ENCODE results near the gene TCEA3.

TCEA3 gene

DNA sequence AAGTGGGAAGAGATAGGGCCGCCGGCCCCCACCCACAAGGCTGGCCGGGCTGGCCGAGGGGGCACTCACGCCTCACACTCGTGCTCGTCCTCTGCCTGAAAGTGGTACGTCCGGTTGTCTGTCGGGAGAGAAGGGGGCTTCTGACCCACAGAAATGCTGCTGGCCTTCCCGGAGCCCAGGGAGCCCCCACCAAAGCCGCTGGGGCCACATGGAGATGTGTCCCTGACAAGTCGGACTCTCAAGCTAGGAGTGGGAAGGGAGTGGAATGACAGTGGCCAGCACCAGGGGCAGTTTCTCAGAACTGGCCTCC, 12.8 kb upstream of the TCEA3 start:
- Histone ChIP-seq H3K79me2 (ENCODE audit: low read length) (no peaks in the 10 kb centered on the region), H3K27ac (ENCODE audit: low read length) (no peak overlapping the region)

GRCh38 chr1:23436520-23437354, 12.2 kb upstream of the TCEA3 start:
- H3K9me2 ChIP-seq (replicated peaks; ENCODE audit: insufficient read depth, low read length): no peaks in the 10 kb centered on the region
- no peaks in the 10 kb centered on the region for H3K9me3 ChIP-seq (replicated peaks; ENCODE audit: insufficient read depth, low read length)
- no peak overlapping the region for H3K27ac ChIP-seq (ENCODE audit: low read length)
- H3K4me2 ChIP-seq (ENCODE audit: low read depth, low read length): peak overlapping the region; percentile 13; the same call in 1 of the 2 replicates
- H3K4me3 ChIP-seq (ENCODE audit: low read length): no peak overlapping the region
- H3K79me2 ChIP-seq (ENCODE audit: low read length): no peaks in the 10 kb centered on the region
- DNase-seq: peak; percentile 7
- H2AFZ ChIP-seq (ENCODE audit: low read length): no peak overlapping the region
- H3F3A ChIP-seq (ENCODE audit: insufficient read depth, low read length): no peaks in the 10 kb centered on the region
- no peaks in the 10 kb centered on the region for H3K36me3 ChIP-seq (replicated peaks; ENCODE audit: insufficient read depth, low read length)
- peaks cover 4% of the 10 kb centered on the region; the same call in 1 of the 2 replicates for H3K27me3 ChIP-seq (replicated peaks; ENCODE audit: insufficient read depth, low read length)
- TF ChIP-seq, protein P1, sequence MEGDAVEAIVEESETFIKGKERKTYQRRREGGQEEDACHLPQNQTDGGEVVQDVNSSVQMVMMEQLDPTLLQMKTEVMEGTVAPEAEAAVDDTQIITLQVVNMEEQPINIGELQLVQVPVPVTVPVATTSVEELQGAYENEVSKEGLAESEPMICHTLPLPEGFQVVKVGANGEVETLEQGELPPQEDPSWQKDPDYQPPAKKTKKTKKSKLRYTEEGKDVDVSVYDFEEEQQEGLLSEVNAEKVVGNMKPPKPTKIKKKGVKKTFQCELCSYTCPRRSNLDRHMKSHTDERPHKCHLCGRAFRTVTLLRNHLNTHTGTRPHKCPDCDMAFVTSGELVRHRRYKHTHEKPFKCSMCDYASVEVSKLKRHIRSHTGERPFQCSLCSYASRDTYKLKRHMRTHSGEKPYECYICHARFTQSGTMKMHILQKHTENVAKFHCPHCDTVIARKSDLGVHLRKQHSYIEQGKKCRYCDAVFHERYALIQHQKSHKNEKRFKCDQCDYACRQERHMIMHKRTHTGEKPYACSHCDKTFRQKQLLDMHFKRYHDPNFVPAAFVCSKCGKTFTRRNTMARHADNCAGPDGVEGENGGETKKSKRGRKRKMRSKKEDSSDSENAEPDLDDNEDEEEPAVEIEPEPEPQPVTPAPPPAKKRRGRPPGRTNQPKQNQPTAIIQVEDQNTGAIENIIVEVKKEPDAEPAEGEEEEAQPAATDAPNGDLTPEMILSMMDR (IDR thresholded peaks at IDR 0.05; ENCODE audit: low read length): no peak
- no peak for TF ChIP-seq EZH2phosphoT487 (IDR thresholded peaks at IDR 0.05; ENCODE audit: low read length)
- TF ChIP-seq EZH2 (optimal IDR thresholded peaks at IDR 0.05; ENCODE audit: low read depth, low read length): no peak
- no peaks in the 10 kb centered on the region for H4K20me1 ChIP-seq (ENCODE audit: insufficient read depth, low read length)
- no peaks in the 10 kb centered on the region for H3K4me1 ChIP-seq (ENCODE audit: low read length)
- no peak overlapping the region for H3K9ac ChIP-seq (ENCODE audit: low read length)

More for the DNA sequence above, 12.8 kb upstream of the TCEA3 start:
- TF ChIP-seq EZH2 (optimal IDR thresholded peaks at IDR 0.05; ENCODE audit: low read depth, low read length): no peak
- TF ChIP-seq, protein P1 (IDR thresholded peaks at IDR 0.05; ENCODE audit: low read length): no peak
- no peak for TF ChIP-seq EZH2phosphoT487 (IDR thresholded peaks at IDR 0.05; ENCODE audit: low read length)
- H3K9me3 ChIP-seq (replicated peaks; ENCODE audit: insufficient read depth, low read length): no peaks in the 10 kb centered on the region
- no peak overlapping the region for H3K4me3 ChIP-seq (ENCODE audit: low read length)
- H3K27me3 ChIP-seq (replicated peaks; ENCODE audit: insufficient read depth, low read length): peaks cover 4% of the 10 kb centered on the region; the same call in 1 of the 2 replicates
- no peaks in the 10 kb centered on the region for H3K9me2 ChIP-seq (replicated peaks; ENCODE audit: insufficient read depth, low read length)
- H3K4me1 ChIP-seq (ENCODE audit: low read length): no peaks in the 10 kb centered on the region
- no peak overlapping the region for H3K9ac ChIP-seq (ENCODE audit: low read length)
- no peaks in the 10 kb centered on the region for H3K36me3 ChIP-seq (replicated peaks; ENCODE audit: insufficient read depth, low read length)
- no peaks in the 10 kb centered on the region for H4K20me1 ChIP-seq (ENCODE audit: insufficient read depth, low read length)
- no peak for DNase-seq
- H3F3A ChIP-seq (ENCODE audit: insufficient read depth, low read length): no peaks in the 10 kb centered on the region
- no peak overlapping the region for H3K4me2 ChIP-seq (ENCODE audit: low read depth, low read length)
- no peak overlapping the region for H2AFZ ChIP-seq (ENCODE audit: low read length)

- DNase-seq: no peak
- Histone ChIP-seq H3K4me2 (ENCODE audit: low read depth, low read length) (no peak overlapping the region), H3K9me3 (replicated peaks; ENCODE audit: insufficient read depth, low read length) (no peaks in the 10 kb centered on the region), H3K4me3 (ENCODE audit: low read length) (no peak overlapping the region), H4K20me1 (ENCODE audit: insufficient read depth, low read length) (no peaks in the 10 kb centered on the region), H3K9me2 (replicated peaks; ENCODE audit: insufficient read depth, low read length) (no peaks in the 10 kb centered on the region), H3K27ac (ENCODE audit: low read length) (no peak overlapping the region), H3K4me1 (ENCODE audit: low read length) (no peaks in the 10 kb centered on the region), H3K9ac (ENCODE audit: low read length) (no peak overlapping the region), H2AFZ (ENCODE audit: low read length) (no peak overlapping the region), H3K79me2 (ENCODE audit: low read length) (no peaks in the 10 kb centered on the region), H3F3A (ENCODE audit: insufficient read depth, low read length) (no peaks in the 10 kb centered on the region), H3K27me3 (replicated peaks; ENCODE audit: insufficient read depth, low read length) (peaks cover 4% of the 10 kb centered on the region; the same call in 1 of the 2 replicates), H3K36me3 (replicated peaks; ENCODE audit: insufficient read depth, low read length) (no peaks in the 10 kb centered on the region)
- TF ChIP-seq EZH2 (optimal IDR thresholded peaks at IDR 0.05; ENCODE audit: low read depth, low read length): no peak
- TF ChIP-seq, protein P1 (IDR thresholded peaks at IDR 0.05; ENCODE audit: low read length): no peak
- no peak for TF ChIP-seq EZH2phosphoT487 (IDR thresholded peaks at IDR 0.05; ENCODE audit: low read length)
These were observed 9.8 kb upstream of the TCEA3 start for GRCh38 chr1:23434260-23434775.
